HFFc6 (cell line): Measurements from ENCODE around the gene PM20D2. TPM values are rescaled to one million over a fixed set of nuclear protein-coding genes. Genes with fewer than 3 reads are reported as not detected.

Source experiments
- DNase-seq: peaks from one replicate; pipeline ENCODE4 v3.0.0-alpha.2; 2018
- H3K27ac Mint-ChIP-seq: 2 replicates; pipeline ENCODE4 v1.8.0; 2020; ENCODE audit warnings: mild to moderate bottlenecking, mixed read lengths
- H3K27me3 Mint-ChIP-seq: 2 replicates; pipeline ENCODE4 v1.8.0; 2021; ENCODE audit warnings: mild to moderate bottlenecking, moderate library complexity, mixed read lengths; ENCODE audit not compliant: insufficient read depth
- H3K36me3 Mint-ChIP-seq: 2 replicates; pipeline ENCODE4 v1.8.0; 2021; ENCODE audit warnings: low read depth, mixed read lengths
- H3K4me1 Mint-ChIP-seq: 2 replicates; pipeline ENCODE4 v1.8.0; 2020; ENCODE audit warnings: low read depth, mixed read lengths
- H3K4me3 Mint-ChIP-seq: 2 replicates; pipeline ENCODE4 v1.8.0; 2020; ENCODE audit warnings: mild to moderate bottlenecking, moderate library complexity, mixed read lengths
- H3K9me3 Mint-ChIP-seq: 2 replicates; pipeline ENCODE4 v1.8.0; 2020; ENCODE audit warnings: mild to moderate bottlenecking, mixed read lengths
- CTCF ChIP-seq: fragments of 200-600 bp; sonication (generic); IDR thresholded peaks from 2 replicates; pipeline ENCODE4 v1.5.0; 2021; ENCODE audit warnings: antibody characterized with exemption, mild to moderate bottlenecking
- total RNA-seq, 6 experiments: library from RNA; stranded (reverse); fragmentation: NEBNext Ultra II Directional; extraction: Animal tissue kit (Norgen Biotek cat#: 25700); gene quantifications; 2 replicates in 1 of 6; 3 replicates in 5 of 6; pipeline ENCODE4 v1.2.3, GENCODE V29; 2021

Gene PM20D2
- total RNA-seq, 6 experiments from 2014 or later: 3.0 to 4.9 (median 3.2) TPM

GRCh38 chr6:89194559-89194958 lies 48.7 kb downstream of the PM20D2 start:
- Mint-ChIP-seq H3K27me3 (peaks cover 8% of the 10 kb centered on the region), H3K4me3 (no peak overlapping the region), H3K9me3 (peaks cover 5% of the 10 kb centered on the region; the same call in 1 of the 2 replicates), H3K4me1 (no peaks in the 10 kb centered on the region), H3K27ac (no peak overlapping the region), H3K36me3 (no peaks in the 10 kb centered on the region; the same call in 1 of the 2 replicates)
- DNase-seq: no peak
- TF ChIP-seq CTCF: no peak

- no peaks in the 10 kb centered on the region for H3K4me1 Mint-ChIP-seq
- DNase-seq: no peak
Observed at GRCh38 chr6:89197141-89197540, 51.3 kb downstream of the PM20D2 start.

GRCh38 chr6:89198235-89198634 lies 52.4 kb downstream of the PM20D2 start:
- Mint-ChIP-seq H3K27ac (no peak overlapping the region), H3K36me3 (no peaks in the 10 kb centered on the region; the same call in 1 of the 2 replicates), H3K9me3 (peaks cover 5% of the 10 kb centered on the region; the same call in 1 of the 2 replicates), H3K27me3 (peaks cover 2% of the 10 kb centered on the region; the same call in 1 of the 2 replicates), H3K4me3 (no peak overlapping the region), H3K4me1 (no peaks in the 10 kb centered on the region)
- no peak for DNase-seq
- TF ChIP-seq CTCF: no peak

More at GRCh38 chr6:89197141-89197540, 51.3 kb downstream of the PM20D2 start:
- H3K27me3 Mint-ChIP-seq: peaks cover 2% of the 10 kb centered on the region; the same call in 1 of the 2 replicates
- H3K36me3 Mint-ChIP-seq: no peaks in the 10 kb centered on the region; the same call in 1 of the 2 replicates
- TF ChIP-seq CTCF: no peak
- no peak overlapping the region for H3K4me3 Mint-ChIP-seq
- H3K27ac Mint-ChIP-seq: no peak overlapping the region
- H3K9me3 Mint-ChIP-seq: peaks cover 5% of the 10 kb centered on the region; the same call in 1 of the 2 replicates

GRCh38 chr6:89199579-89199978 lies 53.7 kb downstream of the PM20D2 start:
- Mint-ChIP-seq H3K27ac (no peak overlapping the region), H3K4me3 (no peak overlapping the region), H3K9me3 (peaks cover 5% of the 10 kb centered on the region; the same call in 1 of the 2 replicates), H3K27me3 (peaks cover 5% of the 10 kb centered on the region; the same call in 1 of the 2 replicates), H3K4me1 (no peaks in the 10 kb centered on the region), H3K36me3 (no peaks in the 10 kb centered on the region; the same call in 1 of the 2 replicates)
- no peak for DNase-seq
- TF ChIP-seq CTCF: no peak

- TF ChIP-seq CTCF: no peak
- no peak for DNase-seq
- Mint-ChIP-seq H3K4me3 (no peak overlapping the region), H3K27ac (no peak overlapping the region), H3K27me3 (peaks cover 5% of the 10 kb centered on the region; the same call in 1 of the 2 replicates), H3K9me3 (no peaks in the 10 kb centered on the region), H3K4me1 (no peaks in the 10 kb centered on the region), H3K36me3 (no peaks in the 10 kb centered on the region)
Observed at GRCh38 chr6:89200706-89201215, 54.9 kb downstream of the PM20D2 start.
